Coronary artery (tissue), 2 donors: ENCODE measurements around the gene PDZK1IP1.
"Not testable (repeated sequence)": the region's sequence is repeated elsewhere in the genome, so short reads cannot be mapped to it uniquely, and the experiment has no call there.

ENCODE experiments used
- DNase-seq: peaks from one replicate; pipeline ENCODE4 v3.0.0-alpha.2; 2017; ENCODE audit warnings: low spot score
- H3K27ac ChIP-seq, 2 donors: fragments of 200-600 bp; sonication (generic); one replicate each; pipeline ENCODE4 v1.5.1; 2016 to 2019
- H3K4me3 ChIP-seq: fragments of 200-600 bp; sonication (generic); 2 replicates; pipeline ENCODE4 v1.5.1; 2016; ENCODE audit warnings: mild to moderate bottlenecking, moderate library complexity
- TF ChIP-seq, protein P1 (sequence below): fragments of 200-600 bp; sonication (generic); IDR thresholded peaks from one replicate; pipeline ENCODE4 v1.5.1; 2019; ENCODE audit warnings: antibody characterized with exemption

PDZK1IP1 gene

DNA sequence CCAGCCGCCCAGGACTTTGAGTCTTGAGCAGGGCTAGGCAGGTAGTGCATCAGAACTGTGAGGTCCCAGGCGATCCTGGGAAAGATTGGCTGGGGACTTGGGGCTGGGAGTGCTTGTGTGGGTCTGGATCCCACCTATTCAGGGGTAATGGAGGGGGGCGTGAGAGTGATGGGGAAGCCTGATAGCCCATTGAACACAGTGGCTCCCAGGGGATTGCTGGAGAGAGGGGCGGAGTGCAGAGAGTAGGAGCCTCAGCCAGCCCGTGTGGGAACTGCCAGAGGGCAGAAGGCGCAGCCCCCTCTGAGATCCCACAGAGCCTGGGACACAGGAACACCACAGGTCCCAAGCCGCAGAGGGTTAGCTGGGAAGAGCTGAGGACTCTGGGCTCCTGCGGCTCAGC is 19.3 kb upstream of the PDZK1IP1 start:
- no peak overlapping the region for H3K4me3 ChIP-seq
- no peak for DNase-seq

GRCh38 chr1:47208374-47208850 is 18.6 kb upstream of the PDZK1IP1 start:
- TF ChIP-seq, protein P1, sequence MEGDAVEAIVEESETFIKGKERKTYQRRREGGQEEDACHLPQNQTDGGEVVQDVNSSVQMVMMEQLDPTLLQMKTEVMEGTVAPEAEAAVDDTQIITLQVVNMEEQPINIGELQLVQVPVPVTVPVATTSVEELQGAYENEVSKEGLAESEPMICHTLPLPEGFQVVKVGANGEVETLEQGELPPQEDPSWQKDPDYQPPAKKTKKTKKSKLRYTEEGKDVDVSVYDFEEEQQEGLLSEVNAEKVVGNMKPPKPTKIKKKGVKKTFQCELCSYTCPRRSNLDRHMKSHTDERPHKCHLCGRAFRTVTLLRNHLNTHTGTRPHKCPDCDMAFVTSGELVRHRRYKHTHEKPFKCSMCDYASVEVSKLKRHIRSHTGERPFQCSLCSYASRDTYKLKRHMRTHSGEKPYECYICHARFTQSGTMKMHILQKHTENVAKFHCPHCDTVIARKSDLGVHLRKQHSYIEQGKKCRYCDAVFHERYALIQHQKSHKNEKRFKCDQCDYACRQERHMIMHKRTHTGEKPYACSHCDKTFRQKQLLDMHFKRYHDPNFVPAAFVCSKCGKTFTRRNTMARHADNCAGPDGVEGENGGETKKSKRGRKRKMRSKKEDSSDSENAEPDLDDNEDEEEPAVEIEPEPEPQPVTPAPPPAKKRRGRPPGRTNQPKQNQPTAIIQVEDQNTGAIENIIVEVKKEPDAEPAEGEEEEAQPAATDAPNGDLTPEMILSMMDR, result no peak
- no peak for DNase-seq
- no peak overlapping the region for H3K4me3 ChIP-seq
- H3K27ac ChIP-seq, result no peak overlapping the region

More for the DNA sequence above, 19.3 kb upstream of the PDZK1IP1 start:
- TF ChIP-seq, protein P1, result no peak
- H3K27ac ChIP-seq, result no peak overlapping the region

DNA sequence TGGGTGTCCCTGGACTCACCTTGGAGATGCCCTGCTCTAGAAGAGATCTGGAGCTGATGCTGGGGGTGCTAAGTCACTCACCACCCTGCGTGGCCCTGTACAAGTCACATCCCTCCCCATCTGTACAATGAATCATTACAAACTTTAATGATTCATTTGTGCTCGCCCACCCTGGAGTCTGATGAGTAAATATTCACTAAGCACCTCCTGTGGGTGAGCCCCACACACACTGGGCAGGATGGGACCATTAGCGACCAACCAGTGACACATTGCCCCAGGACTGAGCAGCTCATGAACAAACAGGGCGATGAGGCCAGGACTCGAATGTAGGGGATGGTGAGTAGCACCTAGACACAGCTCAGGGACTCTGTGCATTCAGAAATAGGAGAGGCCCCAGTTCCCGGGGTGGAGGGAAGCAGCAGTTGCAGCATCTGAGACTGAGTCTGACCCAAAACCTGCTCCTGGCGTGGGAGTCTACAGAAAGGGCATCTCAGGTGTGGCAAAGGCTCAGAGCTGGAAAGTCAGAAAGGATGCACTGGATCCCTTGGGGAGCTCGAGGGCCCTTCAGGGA is 18.1 kb upstream of the PDZK1IP1 start:
- H3K4me3 ChIP-seq, result no peak overlapping the region
- no peak overlapping the region for H3K27ac ChIP-seq
- TF ChIP-seq, protein P1, result no peak
- no peak for DNase-seq

DNA sequence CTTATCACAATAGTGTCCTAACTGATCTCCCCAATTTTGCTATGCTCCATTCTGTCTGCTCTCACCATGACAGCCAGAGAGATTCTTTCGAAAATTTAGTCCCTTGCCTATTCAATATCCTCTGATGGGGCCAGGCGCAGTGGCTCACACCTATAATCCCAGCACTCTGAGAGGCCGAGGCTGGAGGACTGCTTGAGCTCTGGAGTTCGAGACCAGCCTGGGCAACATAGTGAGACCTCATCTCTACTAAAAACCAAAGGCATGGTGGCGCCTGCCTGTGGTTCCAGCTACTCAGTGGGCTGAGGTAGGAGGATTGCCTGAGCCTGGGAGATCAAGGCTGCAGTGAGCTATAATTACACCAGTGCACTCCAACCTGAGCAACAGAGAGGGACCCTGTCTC is 16.1 kb upstream of the PDZK1IP1 start:
- no peak for DNase-seq
- TF ChIP-seq, protein P1, result no peak
- no peak overlapping the region for H3K27ac ChIP-seq
- no peak overlapping the region for H3K4me3 ChIP-seq

DNA sequence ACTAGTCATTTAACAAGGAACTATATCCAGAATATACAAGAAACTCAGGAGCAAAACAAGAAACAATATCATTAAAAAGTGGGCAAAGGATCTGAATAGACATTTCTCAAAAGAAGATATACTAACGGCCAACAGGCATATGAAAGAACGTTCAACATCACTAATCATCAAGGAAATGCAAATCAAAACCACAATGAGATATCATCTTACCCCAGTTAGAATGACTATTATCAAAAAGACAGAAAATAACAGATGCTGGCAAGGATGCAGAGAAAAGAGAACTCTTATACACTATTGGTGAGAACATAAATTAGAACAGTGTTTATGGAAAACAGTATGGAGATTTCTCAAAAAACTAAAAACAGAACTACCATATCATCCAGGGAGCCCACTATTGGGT is 13.7 kb upstream of the PDZK1IP1 start:
- H3K4me3 ChIP-seq, DNase-seq, H3K27ac ChIP-seq: not testable (repeated sequence)

DNA sequence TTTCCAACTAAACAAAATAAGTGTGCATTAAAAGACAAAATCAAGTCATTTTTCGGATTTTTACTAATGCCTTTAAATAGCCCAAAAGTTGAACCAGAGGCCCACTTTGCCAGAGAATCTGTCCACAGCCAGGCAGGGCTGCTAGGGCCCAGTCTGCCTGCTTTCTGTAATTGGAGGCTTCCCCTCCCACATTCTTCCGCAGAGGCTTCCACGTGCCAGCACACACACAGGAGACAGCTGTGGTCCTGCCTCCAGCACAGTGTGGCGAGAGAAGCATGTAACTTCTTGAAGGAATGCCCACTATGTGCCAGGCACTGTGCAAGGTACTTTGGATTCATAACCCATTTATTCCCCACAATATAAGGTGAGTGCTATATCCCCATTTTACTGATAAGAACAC is 11.3 kb upstream of the PDZK1IP1 start:
- Histone ChIP-seq H3K27ac (no peak overlapping the region), H3K4me3 (no peak overlapping the region)
- TF ChIP-seq, protein P1, result no peak
- no peak for DNase-seq

DNA sequence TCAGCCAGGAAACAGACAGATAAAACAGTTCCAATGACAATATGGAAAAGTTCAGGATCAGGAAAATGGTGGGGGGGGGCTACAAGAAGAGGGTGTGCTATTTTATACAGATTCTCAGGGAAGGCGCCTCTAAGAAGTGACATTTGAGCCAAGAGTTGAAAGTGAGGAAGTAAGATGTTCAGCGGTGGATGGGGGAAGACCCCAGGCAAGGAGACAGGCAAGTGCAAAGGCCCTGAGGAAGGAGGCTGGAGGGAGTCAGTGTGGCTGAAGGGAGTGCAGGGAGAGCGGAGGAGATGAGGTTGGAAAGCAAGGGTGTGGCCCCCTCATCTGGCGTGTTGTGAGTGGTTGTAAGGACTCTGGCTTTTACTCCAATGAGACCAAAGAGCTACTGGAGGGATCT is 8.4 kb upstream of the PDZK1IP1 start:
- TF ChIP-seq, protein P1, result no peak
- Histone ChIP-seq H3K27ac (no peak overlapping the region), H3K4me3 (no peak overlapping the region)
- no peak for DNase-seq
